ENCODE measurements around the gene AURKAIP1.

The AURKAIP1 gene

GRCh38 chr1:1397839-1398523 is 23.0 kb upstream of the AURKAIP1 start:
- no peak overlapping the region for H3K27ac ChIP-seq
- peak overlapping the region; percentile 100 for H3K4me3 ChIP-seq
- DNase-seq (ENCODE audit: low spot score): no peak

GRCh38 chr1:1395166-1395565 is 20.2 kb upstream of the AURKAIP1 start:
- Histone ChIP-seq H3K4me3 (no peak overlapping the region), H3K27ac (no peak overlapping the region)
- no peak for TF ChIP-seq CTCF (IDR thresholded peaks at IDR 0.05)
- DNase-seq (ENCODE audit: low spot score): no peak

More at GRCh38 chr1:1397839-1398523, 23.0 kb upstream of the AURKAIP1 start:
- no peak for TF ChIP-seq CTCF (IDR thresholded peaks at IDR 0.05)

GRCh38 chr1:1394116-1394515 is 19.1 kb upstream of the AURKAIP1 start:
- no peak for TF ChIP-seq CTCF (IDR thresholded peaks at IDR 0.05)
- Histone ChIP-seq H3K4me3 (no peak overlapping the region), H3K27ac (no peak overlapping the region)
- no peak for DNase-seq (ENCODE audit: low spot score)

- H3K27ac ChIP-seq: no peak overlapping the region
- H3K4me3 ChIP-seq: no peak overlapping the region
- TF ChIP-seq CTCF (IDR thresholded peaks at IDR 0.05): no peak
- no peak for DNase-seq (ENCODE audit: low spot score)
These were observed 18.4 kb upstream of the AURKAIP1 start for GRCh38 chr1:1393428-1393827.

GRCh38 chr1:1393014-1393413 is 18.0 kb upstream of the AURKAIP1 start:
- no peak for TF ChIP-seq CTCF (IDR thresholded peaks at IDR 0.05)
- H3K4me3 ChIP-seq: no peak overlapping the region
- H3K27ac ChIP-seq: no peak overlapping the region
- DNase-seq (ENCODE audit: low spot score): no peak

GRCh38 chr1:1391225-1391624 is 16.2 kb upstream of the AURKAIP1 start:
- no peak for TF ChIP-seq CTCF (IDR thresholded peaks at IDR 0.05)
- no peak for DNase-seq (ENCODE audit: low spot score)
- H3K4me3 ChIP-seq: no peak overlapping the region

GRCh38 chr1:1390675-1391074 is 15.7 kb upstream of the AURKAIP1 start:
- no peak for TF ChIP-seq CTCF (IDR thresholded peaks at IDR 0.05)
- Histone ChIP-seq H3K27ac (no peak overlapping the region), H3K4me3 (no peak overlapping the region)
- DNase-seq (ENCODE audit: low spot score): no peak

More at GRCh38 chr1:1391225-1391624, 16.2 kb upstream of the AURKAIP1 start:
- H3K27ac ChIP-seq: no peak overlapping the region

Data from coronary artery (tissue), 2 donors.